Fibroblast of pulmonary artery (primary cell): Measurements from ENCODE around the gene C1QTNF5.
A peak's percentile ranks its signal among the peaks of the same experiment; 100 is the strongest.

Source experiments
- DNase-seq: peaks from one replicate; pipeline ENCODE4 v3.0.0-alpha.2; 2010; ENCODE audit warnings: low read depth
- H3K4me3 ChIP-seq: replicated peaks from 2 replicates; pipeline ENCODE4 v1.5.1; 2011; ENCODE audit warnings: low read depth, mild to moderate bottlenecking, control low read depth, low read length, moderate library complexity
- TF ChIP-seq, protein P1 (sequence below): IDR thresholded peaks from 2 replicates; pipeline ENCODE4 v1.5.1; 2011; ENCODE audit warnings: mild to moderate bottlenecking, control low read depth, low read length, inconsistent platforms; ENCODE audit errors: missing control alignments

C1QTNF5 gene

DNA sequence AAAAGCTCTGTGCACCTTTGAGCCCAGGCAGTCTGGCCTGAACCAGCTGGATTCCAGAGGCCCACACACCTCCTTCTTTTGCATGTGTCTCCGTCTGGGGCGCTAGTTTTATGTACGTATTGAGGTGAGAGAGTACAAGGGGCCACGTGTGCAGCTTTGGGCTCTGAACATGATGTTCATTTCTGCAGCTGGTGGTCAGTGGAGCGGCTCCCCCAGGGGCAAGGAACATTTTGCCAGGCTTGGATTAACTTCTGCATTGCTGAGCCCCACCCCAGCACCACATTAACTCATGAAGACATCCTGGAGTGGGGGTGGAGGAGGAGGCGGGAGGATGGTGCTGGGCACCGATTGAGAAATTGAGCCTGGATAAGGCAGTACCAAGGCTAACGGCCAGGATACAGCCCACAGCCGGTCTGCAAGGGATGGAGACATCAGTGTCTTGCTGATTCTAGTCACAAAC is 27.0 kb upstream of the C1QTNF5 start:
- TF ChIP-seq, protein P1, sequence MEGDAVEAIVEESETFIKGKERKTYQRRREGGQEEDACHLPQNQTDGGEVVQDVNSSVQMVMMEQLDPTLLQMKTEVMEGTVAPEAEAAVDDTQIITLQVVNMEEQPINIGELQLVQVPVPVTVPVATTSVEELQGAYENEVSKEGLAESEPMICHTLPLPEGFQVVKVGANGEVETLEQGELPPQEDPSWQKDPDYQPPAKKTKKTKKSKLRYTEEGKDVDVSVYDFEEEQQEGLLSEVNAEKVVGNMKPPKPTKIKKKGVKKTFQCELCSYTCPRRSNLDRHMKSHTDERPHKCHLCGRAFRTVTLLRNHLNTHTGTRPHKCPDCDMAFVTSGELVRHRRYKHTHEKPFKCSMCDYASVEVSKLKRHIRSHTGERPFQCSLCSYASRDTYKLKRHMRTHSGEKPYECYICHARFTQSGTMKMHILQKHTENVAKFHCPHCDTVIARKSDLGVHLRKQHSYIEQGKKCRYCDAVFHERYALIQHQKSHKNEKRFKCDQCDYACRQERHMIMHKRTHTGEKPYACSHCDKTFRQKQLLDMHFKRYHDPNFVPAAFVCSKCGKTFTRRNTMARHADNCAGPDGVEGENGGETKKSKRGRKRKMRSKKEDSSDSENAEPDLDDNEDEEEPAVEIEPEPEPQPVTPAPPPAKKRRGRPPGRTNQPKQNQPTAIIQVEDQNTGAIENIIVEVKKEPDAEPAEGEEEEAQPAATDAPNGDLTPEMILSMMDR: no peak
- DNase-seq: no peak
- no peak overlapping the region for H3K4me3 ChIP-seq

DNA sequence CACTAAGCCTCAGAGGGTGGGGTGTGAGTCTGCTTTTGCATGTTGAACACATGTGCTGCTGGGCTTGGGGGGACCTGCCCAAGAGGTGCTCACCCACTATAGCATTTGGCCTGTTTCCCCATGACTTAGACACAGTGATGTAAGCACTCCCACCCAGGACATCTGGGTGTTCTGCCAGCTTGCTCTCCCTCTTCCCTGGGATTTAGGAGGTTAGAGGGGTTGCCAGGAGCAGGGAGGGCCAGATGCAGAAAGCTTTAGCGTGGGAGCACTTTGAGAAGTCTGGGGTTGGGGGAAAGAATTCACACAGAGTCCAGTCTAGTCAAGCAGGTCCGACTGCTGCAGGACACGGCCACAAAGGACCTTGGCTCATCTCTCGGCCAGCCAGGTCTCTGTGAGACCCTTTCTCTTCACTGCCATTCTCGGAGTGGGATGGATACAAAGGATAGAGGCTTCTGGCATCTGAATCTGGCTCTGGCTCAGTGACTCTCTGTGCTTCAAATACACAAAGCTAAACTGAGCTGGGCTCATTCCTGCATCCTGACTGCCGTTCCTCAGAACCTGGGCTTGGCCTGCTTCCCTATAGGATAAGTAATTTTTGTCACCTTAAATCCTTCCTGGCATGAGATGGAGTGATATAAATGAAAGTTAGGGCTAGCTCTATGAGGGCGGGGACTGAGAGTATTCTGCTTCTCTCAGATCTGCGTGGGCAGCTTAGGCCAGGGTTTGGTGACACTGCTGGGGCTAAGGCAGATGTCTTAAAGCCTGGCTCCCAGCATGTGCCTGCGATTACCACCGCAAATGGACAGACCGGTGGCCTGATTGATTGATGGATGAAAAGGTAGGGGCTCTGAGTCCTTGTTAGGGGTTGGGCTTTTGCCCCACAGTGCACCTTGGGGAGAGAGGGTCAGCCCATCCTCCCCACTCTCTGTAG is 26.3 kb upstream of the C1QTNF5 start:
- no peak overlapping the region for H3K4me3 ChIP-seq
- DNase-seq: no peak
- TF ChIP-seq, protein P1: no peak

DNA sequence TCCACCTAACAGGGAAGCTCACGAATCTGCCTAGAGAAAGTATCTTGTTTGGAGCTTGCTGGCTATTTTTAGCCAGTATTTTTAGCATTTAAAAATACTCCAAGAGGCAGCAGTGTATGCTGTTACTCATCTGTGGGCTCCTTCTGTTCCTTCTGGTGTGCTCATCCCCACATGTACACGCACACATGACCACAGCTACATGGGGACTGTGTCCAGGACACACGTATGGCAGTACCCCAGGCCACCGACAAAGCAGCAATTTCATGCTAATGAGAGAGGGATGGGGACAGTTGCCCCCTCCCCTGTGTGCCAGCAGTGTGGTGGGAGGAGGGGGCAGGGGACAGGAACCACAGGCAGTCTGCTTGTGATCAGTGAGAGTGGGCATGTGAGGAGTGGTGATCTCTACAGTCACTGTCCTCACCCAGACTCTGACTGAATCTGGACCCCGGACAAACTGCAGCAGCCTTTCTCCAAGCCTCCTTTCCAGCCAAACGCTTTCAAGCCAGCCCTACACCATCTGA is 24.4 kb upstream of the C1QTNF5 start:
- TF ChIP-seq, protein P1: no peak
- DNase-seq: no peak
- no peak overlapping the region for H3K4me3 ChIP-seq

DNA sequence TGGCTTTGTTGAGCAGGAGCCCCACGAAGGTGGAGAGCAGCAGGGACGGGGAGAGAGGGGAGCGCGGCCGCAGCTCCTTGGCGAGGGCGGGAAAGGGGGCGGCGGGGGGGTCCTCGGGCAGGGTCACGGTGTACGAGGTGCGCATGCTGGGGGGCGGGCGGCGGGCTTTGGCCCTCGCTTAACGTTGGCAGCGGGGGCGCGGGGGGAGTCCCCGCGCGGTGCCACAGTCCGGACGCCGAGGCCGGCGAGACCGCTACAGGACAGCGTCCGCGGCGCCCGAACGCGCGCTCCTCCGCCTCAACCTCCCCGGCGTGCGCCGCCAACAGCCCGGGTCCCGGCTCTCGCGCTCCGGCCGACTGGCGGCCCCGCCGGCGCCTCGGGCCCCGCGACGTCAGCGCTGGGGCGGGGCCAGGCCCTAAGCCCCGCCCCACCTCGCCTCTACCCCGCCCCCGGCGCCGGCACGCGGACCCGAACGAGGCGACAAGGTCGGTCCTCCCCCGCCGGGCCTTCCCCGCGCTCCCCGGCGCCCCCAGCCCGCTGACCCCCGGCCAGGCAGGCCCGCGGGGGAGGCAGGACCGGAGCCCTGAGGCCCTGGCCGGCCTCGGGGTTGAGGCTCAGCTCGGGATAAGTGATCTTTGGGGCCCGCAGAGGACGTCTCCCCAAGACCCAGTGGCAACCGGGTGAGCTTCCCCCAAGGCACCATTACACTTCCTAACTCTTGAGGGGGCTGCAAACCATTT is 23.3 kb upstream of the C1QTNF5 start:
- TF ChIP-seq, protein P1: no peak
- H3K4me3 ChIP-seq: peak overlapping the region; percentile 17
- peak; percentile 32 for DNase-seq

DNA sequence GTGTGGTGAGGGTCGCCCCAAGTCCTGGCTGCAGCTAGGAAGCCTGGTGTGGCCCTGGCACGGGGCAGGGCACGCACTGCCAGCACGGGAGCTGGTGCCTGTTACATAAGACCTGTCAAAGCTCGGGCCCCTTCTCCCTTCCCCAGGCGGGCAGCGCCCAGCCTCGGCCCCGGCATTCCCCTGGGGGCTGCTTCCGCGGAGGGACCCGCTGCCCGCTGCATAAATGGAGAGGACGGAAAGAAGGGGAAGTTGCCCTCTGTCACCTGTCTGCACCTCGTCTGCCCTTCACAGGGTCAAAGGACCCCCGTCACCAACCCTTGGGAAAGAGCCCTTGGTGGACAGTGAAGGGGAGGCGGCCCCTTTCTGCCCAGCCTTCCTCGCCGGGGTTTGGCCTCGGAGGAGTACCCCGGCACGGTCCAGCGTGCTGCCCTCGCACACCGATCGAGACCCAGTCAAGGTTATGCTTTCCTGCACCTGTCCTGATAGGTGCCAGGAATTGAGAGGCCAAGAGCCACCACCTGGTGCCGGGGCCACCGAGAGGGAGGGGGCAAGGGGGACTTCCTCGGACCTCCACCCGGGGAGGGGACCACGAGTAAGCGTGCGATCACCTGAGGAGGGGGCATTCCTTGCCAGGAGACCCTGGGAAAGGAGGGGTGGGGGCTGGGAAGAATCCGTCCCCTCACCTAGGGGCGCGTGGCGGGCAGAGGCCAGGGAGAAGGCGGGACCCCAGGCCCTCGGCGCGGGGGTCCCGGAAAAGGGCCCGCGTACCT is 22.6 kb upstream of the C1QTNF5 start:
- no peak for DNase-seq
- TF ChIP-seq, protein P1: no peak
- no peak overlapping the region for H3K4me3 ChIP-seq

DNA sequence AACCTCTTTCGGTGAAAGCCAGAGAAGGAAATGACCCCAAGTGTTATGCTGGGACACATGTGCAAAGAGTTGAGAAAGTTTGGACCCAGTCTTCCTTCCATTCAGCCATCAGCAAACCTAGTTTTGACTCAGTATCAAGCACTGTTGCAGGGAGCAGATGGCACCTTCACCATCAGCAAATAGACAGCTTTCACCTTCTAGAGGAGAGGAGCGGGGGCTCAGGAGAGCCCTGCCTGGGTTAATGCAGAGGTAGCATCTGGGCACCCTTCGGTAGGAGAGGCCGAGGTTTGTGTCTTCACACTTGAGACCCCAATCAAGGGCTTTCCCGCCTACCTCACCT is 22.0 kb upstream of the C1QTNF5 start:
- no peak for DNase-seq
- H3K4me3 ChIP-seq: no peak overlapping the region
- TF ChIP-seq, protein P1: no peak
